ENCODE measurements around the gene CHRNA4.

Gene CHRNA4

DNA sequence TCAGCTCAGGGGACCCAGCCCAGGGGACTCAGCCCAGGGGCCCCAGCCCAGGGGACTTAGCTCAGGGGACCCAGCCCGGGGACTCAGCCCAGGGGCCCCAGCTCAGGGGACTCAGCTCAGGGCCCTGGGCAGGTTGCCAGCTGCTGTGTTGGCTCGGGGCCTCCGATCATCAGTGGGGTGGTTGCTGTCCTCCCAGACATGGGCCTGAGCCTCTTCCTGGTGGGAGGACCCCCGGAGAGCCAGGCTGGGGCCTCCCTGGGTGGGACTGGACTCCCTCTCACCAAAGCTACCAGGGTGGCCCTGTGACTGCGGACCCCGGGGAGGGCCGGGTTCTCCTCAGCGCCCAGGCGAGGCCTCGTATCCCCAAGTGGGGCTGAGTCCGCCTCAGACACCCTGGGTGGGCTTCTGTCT, 63.8 kb downstream of the CHRNA4 start:
- no peaks in the 10 kb centered on the region for H3K4me1 ChIP-seq (ENCODE audit: low read length)
- no peaks in the 10 kb centered on the region for H3K79me2 ChIP-seq (ENCODE audit: low read length)
- H4K20me1 ChIP-seq (ENCODE audit: insufficient read depth, low read length) = no peaks in the 10 kb centered on the region
- TF ChIP-seq, protein P1, sequence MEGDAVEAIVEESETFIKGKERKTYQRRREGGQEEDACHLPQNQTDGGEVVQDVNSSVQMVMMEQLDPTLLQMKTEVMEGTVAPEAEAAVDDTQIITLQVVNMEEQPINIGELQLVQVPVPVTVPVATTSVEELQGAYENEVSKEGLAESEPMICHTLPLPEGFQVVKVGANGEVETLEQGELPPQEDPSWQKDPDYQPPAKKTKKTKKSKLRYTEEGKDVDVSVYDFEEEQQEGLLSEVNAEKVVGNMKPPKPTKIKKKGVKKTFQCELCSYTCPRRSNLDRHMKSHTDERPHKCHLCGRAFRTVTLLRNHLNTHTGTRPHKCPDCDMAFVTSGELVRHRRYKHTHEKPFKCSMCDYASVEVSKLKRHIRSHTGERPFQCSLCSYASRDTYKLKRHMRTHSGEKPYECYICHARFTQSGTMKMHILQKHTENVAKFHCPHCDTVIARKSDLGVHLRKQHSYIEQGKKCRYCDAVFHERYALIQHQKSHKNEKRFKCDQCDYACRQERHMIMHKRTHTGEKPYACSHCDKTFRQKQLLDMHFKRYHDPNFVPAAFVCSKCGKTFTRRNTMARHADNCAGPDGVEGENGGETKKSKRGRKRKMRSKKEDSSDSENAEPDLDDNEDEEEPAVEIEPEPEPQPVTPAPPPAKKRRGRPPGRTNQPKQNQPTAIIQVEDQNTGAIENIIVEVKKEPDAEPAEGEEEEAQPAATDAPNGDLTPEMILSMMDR (IDR thresholded peaks at IDR 0.05; ENCODE audit: low read depth, low read length) = no peak
- TF ChIP-seq EZH2phosphoT487 (IDR thresholded peaks at IDR 0.05; ENCODE audit: low read depth) = no peak
- H3K4me3 ChIP-seq (ENCODE audit: low read length) = no peak overlapping the region
- H3K36me3 ChIP-seq (replicated peaks; ENCODE audit: low read depth, low read length) = no peaks in the 10 kb centered on the region
- H3K27ac ChIP-seq (ENCODE audit: low read length) = no peak overlapping the region
- H2AFZ ChIP-seq (ENCODE audit: low read depth, low read length) = no peak overlapping the region
- H3K4me2 ChIP-seq (ENCODE audit: low read length) = no peak overlapping the region
- H3K9ac ChIP-seq (ENCODE audit: low read length) = no peak overlapping the region
- H3K27me3 ChIP-seq (ENCODE audit: low read depth, low read length) = peaks cover 4% of the 10 kb centered on the region; the same call in 1 of the 2 replicates
- H3K9me3 ChIP-seq (ENCODE audit: insufficient read depth, low read length) = no peaks in the 10 kb centered on the region

DNA sequence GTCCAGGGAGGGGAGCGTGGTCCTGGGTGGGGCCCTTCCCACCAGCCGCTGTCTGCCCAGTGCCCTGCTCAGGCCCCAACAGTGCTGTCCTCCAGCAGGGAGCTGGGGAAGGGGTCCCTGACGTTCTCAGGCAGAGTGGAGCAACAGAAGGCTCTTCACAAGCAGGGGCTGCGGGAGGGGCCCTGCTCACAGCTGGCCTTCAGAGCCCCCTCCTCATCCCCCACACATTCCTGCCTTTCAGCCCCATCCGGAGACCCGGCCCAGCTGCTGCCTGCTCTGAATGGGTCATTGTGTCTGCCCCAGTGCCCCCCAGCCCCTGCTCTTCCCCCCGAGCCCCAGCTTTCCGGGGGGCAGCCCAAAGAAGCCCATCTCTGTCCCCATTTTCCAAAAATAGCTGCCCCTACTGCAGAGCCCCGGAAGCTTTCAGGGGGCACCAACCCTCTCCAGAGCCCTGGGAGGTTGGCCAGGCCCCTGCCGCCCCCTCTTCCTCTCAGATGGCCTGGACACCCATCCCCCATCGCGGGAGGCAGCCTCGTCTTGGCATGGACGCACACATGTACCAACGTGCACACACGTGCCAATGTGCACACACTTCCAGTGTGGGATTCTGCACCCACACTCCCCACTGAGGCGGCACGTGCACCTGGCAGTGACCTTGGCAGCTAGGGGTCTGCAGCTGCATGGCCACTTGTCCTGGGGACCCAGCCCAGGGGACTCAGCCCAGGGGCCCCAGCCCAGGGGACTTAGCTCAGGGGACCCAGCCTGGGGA, 64.4 kb downstream of the CHRNA4 start:
- TF ChIP-seq, protein P1 (IDR thresholded peaks at IDR 0.05; ENCODE audit: low read depth, low read length) = no peak
- TF ChIP-seq EZH2phosphoT487 (IDR thresholded peaks at IDR 0.05; ENCODE audit: low read depth) = no peak
- Histone ChIP-seq H2AFZ (ENCODE audit: low read depth, low read length) (no peak overlapping the region), H3K9ac (ENCODE audit: low read length) (no peak overlapping the region), H3K4me1 (ENCODE audit: low read length) (no peaks in the 10 kb centered on the region), H3K27ac (ENCODE audit: low read length) (no peak overlapping the region), H3K9me3 (ENCODE audit: insufficient read depth, low read length) (no peaks in the 10 kb centered on the region), H3K36me3 (replicated peaks; ENCODE audit: low read depth, low read length) (no peaks in the 10 kb centered on the region), H3K79me2 (ENCODE audit: low read length) (no peaks in the 10 kb centered on the region), H3K4me2 (ENCODE audit: low read length) (no peak overlapping the region), H3K4me3 (ENCODE audit: low read length) (no peak overlapping the region), H4K20me1 (ENCODE audit: insufficient read depth, low read length) (no peaks in the 10 kb centered on the region), H3K27me3 (ENCODE audit: low read depth, low read length) (peaks cover 4% of the 10 kb centered on the region; the same call in 1 of the 2 replicates)

DNA sequence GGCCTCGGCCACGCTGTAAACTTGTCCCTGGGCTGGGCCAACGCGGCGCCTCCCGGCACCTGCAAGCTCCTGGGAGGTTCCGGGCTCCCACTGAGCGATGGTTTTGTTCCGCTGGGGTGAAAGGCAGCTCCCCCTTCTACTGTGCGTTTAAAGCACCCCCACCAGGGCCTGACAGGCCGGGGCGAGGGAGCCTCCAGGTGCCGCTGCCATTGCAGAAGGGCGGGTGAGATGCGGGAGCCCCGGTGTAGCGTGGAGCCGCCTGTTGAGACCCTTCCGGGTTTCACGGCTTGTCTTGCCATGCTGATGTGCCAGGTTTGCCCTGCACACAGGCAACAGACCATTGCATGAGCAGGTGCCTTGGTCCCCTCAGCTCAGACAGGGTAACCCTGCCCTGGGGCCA, 65.3 kb downstream of the CHRNA4 start:
- H3K4me3 ChIP-seq (ENCODE audit: low read length) = no peak overlapping the region
- no peak overlapping the region for H2AFZ ChIP-seq (ENCODE audit: low read depth, low read length)
- no peaks in the 10 kb centered on the region for H3K36me3 ChIP-seq (replicated peaks; ENCODE audit: low read depth, low read length)
- H3K27ac ChIP-seq (ENCODE audit: low read length) = no peak overlapping the region
- H3K27me3 ChIP-seq (ENCODE audit: low read depth, low read length) = no peaks in the 10 kb centered on the region; the same call in 1 of the 2 replicates
- H3K79me2 ChIP-seq (ENCODE audit: low read length) = no peaks in the 10 kb centered on the region
- H3K9ac ChIP-seq (ENCODE audit: low read length) = no peak overlapping the region
- H3K4me2 ChIP-seq (ENCODE audit: low read length) = no peak overlapping the region
- no peaks in the 10 kb centered on the region for H3K9me3 ChIP-seq (ENCODE audit: insufficient read depth, low read length)
- H3K4me1 ChIP-seq (ENCODE audit: low read length) = no peaks in the 10 kb centered on the region
- no peak for TF ChIP-seq EZH2phosphoT487 (IDR thresholded peaks at IDR 0.05; ENCODE audit: low read depth)
- TF ChIP-seq, protein P1 (IDR thresholded peaks at IDR 0.05; ENCODE audit: low read depth, low read length) = no peak
- no peaks in the 10 kb centered on the region for H4K20me1 ChIP-seq (ENCODE audit: insufficient read depth, low read length)

DNA sequence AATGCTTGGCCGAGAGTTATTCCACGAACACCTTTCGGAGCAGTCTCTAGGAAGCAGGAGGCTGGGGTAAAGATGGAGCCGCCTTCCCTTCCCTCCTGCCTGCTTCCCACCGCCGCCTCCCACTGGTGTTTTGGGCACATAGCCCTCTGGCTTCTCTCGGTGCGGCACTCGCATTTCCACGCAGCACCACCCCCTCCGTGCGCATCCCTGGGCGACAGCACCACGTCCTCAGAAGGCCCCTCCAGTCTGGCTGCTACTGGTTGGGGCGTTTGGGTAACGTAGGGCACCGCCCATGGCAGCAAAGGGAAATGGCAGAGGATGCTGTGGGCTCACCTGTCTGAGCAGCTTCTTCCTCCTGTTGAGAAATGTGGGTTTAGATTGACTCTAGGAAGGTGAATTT, 65.7 kb downstream of the CHRNA4 start:
- no peak overlapping the region for H3K4me2 ChIP-seq (ENCODE audit: low read length)
- H3K9ac ChIP-seq (ENCODE audit: low read length) = no peak overlapping the region
- no peaks in the 10 kb centered on the region for H3K36me3 ChIP-seq (replicated peaks; ENCODE audit: low read depth, low read length)
- no peak for TF ChIP-seq EZH2phosphoT487 (IDR thresholded peaks at IDR 0.05; ENCODE audit: low read depth)
- TF ChIP-seq, protein P1 (IDR thresholded peaks at IDR 0.05; ENCODE audit: low read depth, low read length) = peak; percentile 12; the same call in 1 of the 2 replicates
- no peaks in the 10 kb centered on the region for H4K20me1 ChIP-seq (ENCODE audit: insufficient read depth, low read length)
- no peaks in the 10 kb centered on the region for H3K9me3 ChIP-seq (ENCODE audit: insufficient read depth, low read length)
- H3K79me2 ChIP-seq (ENCODE audit: low read length) = no peaks in the 10 kb centered on the region
- no peaks in the 10 kb centered on the region; the same call in 1 of the 2 replicates for H3K27me3 ChIP-seq (ENCODE audit: low read depth, low read length)
- H2AFZ ChIP-seq (ENCODE audit: low read depth, low read length) = no peak overlapping the region
- H3K27ac ChIP-seq (ENCODE audit: low read length) = no peak overlapping the region
- H3K4me1 ChIP-seq (ENCODE audit: low read length) = no peaks in the 10 kb centered on the region
- no peak overlapping the region for H3K4me3 ChIP-seq (ENCODE audit: low read length)

Data from OCI-LY3 (cell line).